CD4-positive, alpha-beta T cell treated with Interleukin-6 at 100 ng/mL for 8 hours (primary cell): ENCODE data around the gene KCNMA1.
"Not testable (repeated sequence)": the region's sequence is repeated elsewhere in the genome, so short reads cannot be mapped to it uniquely, and the experiment has no call there.

ENCODE experiments used
- DNase-seq: peaks from one replicate; pipeline ENCODE4 v3.0.0-alpha.2; 2020; ENCODE audit warnings: mixed read lengths, low spot score

Gene KCNMA1

DNA sequence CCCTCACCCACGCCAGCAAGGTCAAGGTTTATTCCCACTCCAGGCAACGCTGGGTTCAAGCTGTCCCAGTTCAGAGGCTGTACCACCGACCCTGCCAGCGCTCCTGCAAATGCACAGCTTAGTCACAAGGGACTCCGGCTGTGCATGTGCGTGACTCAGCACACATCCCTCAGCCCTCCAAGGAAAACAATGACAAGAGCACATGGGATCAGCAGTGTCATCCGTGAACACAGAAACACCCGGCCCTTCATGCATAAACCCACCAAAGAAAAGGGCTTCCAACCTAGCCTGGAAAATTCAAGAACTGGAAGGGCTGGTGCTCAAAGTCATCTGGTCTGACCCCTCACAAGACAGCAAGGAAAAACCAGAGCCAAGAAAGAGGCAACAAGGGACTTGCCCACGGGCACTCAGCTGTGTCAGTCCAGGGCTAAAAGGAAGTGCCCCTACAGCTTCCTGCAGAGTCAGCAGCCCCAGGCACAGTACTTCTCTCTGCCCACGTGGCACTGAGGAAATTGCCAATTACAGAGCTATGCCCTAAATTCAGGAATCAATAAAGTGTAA lies 106.1 kb downstream of the KCNMA1 start:
- no peak for DNase-seq

GRCh38 chr10:77530011-77530410 lies 107.6 kb downstream of the KCNMA1 start:
- DNase-seq, result no peak

DNA sequence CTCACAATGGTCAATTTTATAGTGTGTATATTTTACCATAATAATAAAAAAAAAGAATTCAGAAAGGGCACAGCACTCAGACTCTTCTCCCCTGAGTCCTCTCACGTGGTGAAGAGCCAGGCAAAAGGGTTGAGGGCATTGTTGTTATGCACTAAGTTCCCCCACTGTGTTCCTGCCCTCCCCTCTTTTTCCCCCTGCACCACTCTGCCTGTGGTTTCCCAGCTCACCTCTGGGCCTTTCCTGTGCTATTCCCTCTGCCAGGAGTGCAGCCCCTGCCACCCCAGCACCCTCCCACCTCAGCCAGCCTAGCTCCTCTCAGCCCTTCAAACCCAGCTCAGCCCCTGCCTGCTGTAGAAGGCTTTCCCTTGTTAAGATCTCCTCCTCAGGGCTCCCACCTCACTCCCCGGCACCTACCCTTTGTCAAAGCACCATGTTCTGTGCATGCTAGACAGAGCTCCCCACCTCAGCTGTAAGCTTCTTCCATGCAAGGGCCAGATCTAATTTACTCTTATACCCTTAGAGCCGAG lies 108.5 kb downstream of the KCNMA1 start:
- no peak for DNase-seq

DNA sequence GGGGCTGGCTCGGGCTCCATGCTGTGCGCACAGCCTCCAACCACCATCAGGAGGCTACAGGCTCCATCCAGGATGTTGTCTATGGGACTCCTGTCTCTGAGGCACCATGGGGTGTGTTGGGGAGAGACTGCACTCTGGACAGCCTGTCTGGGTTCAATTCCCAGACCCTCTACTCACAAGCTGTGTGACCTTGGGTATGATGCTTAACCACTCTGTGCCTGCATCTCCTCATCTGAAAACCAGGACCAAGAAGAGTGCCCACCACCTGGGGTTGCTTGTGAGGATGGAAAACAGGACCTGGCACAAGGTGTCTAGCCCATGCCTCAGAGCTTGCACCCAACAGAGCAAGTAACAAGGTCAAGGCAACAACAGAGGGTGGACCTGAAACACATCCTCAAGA lies 109.8 kb downstream of the KCNMA1 start:
- DNase-seq, result no peak

GRCh38 chr10:77526868-77527617 lies 110.6 kb downstream of the KCNMA1 start:
- DNase-seq, result no peak

- DNase-seq, result no peak
These were observed 113.3 kb downstream of the KCNMA1 start for GRCh38 chr10:77524281-77524711.

GRCh38 chr10:77522268-77522809 lies 115.3 kb downstream of the KCNMA1 start:
- DNase-seq, result no peak

- no peak for DNase-seq
These were observed 116.6 kb downstream of the KCNMA1 start for GRCh38 chr10:77520995-77521394.

- DNase-seq, result no peak
These were observed 117.3 kb downstream of the KCNMA1 start for GRCh38 chr10:77520290-77520689.

GRCh38 chr10:77519791-77520190 lies 117.8 kb downstream of the KCNMA1 start:
- DNase-seq, result not testable (repeated sequence)

GRCh38 chr10:77518910-77519274 lies 118.7 kb downstream of the KCNMA1 start:
- no peak for DNase-seq

GRCh38 chr10:77518241-77518909 lies 119.2 kb downstream of the KCNMA1 start:
- no peak for DNase-seq

DNA sequence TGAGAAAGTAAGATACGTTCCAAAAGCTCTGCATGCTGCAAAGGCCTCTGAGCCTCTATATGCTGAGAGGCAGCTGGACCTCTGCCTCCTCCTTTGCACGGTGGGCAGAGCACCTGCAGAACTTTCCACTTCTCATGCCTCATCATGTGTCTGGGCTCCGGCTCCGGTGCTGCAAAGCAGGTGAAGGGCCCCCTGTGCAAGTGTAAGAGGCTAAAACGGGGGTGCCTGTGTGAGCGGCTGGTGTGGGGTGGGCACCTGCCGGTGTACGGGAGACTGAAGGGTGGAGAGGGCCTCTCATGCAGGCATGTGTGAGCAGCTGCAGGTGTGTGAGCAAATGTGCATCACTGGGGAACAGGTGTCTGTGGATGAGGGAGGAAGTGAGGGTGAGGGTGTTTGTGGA lies 121.0 kb downstream of the KCNMA1 start:
- DNase-seq, result no peak

- no peak for DNase-seq
These were observed 122.7 kb downstream of the KCNMA1 start for GRCh38 chr10:77514870-77515269.

DNA sequence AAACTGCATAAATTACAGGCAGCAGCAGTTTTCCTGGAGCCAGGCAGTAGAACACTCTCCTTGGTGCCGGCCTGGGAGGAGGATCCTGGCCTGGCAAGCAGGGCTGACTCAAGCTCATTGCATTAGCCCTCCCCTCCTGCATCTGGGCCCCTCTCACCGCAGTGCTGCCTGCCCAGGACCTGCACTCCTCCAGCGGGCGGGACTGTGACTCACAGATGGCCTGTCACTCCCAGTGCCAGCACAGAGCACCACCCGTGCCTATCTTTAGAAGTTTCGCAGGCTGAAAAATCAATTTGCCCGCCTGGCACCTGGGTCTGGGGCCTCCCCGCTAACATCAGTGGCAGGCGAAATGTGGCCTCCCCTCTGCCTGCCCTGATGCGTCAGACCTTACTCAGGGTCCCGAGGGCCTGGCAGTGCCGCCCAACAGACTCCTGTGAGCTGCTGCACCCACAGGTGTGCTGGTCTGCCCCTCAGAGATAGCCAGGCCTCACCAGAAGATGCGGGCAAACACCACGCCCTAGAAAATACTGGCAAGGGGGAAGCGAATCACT lies 123.8 kb downstream of the KCNMA1 start:
- no peak for DNase-seq

DNA sequence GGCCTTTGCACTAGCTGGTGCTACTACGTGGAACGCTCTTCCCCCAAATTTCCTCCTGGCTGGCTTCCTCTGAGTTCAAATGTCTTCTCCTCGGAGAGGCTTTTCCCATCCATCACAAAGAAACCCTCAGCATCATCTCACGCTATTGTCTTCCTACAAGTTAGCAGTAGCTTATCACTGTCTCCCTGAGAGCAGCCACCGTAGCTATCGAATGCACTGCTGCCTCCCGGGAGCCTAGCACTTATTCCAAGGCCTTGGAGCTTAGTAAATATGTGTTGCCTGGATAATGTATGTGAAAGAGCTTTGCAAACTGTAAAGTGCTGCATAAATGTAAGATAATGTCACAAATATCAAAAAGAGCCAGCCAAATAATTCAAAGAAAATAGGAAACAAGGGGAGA lies 124.4 kb downstream of the KCNMA1 start:
- DNase-seq, result no peak

- DNase-seq, result no peak
These were observed 125.4 kb downstream of the KCNMA1 start for GRCh38 chr10:77512219-77512578.

- no peak for DNase-seq
These were observed 126.0 kb downstream of the KCNMA1 start for GRCh38 chr10:77511498-77512218.

DNA sequence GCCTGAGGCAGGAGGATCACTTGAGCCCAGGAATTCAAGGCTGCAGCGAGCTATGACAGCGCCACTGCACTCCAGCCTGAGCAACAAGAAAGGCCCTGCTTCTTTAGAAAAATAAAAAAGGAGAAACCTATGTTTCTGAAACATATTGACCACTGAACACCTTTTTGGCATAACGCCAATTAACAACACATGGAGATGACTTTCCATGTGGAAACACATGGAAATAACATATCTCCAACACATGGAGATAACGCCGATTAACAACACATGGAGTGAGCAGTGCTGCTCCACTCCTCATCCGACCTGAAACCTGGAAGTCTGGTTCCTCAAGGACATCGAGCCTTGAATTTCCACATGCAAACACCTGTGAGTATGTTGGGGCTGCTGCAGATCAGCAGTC lies 126.9 kb downstream of the KCNMA1 start:
- no peak for DNase-seq

- no peak for DNase-seq
These were observed 127.3 kb downstream of the KCNMA1 start for GRCh38 chr10:77510294-77510693.

GRCh38 chr10:77509391-77509790 lies 128.2 kb downstream of the KCNMA1 start:
- no peak for DNase-seq

- DNase-seq, result no peak
These were observed 130.2 kb downstream of the KCNMA1 start for GRCh38 chr10:77507291-77507880.
